A673 (cell line): ENCODE data around the gene MON2. TPM values are rescaled to one million over a fixed set of nuclear protein-coding genes. Genes with fewer than 3 reads are reported as not detected.

Experiments used
- BruUV-seq: library from RNA; stranded (reverse); fragments of 400-500 nt; replicated peaks from 2 replicates; lab custom pipeline; 2021; lab: Mats Ljungman, UMichigan
- CTCF ChIA-PET: fragments of 300-600 bp; sonication (Branson Sonifier 250); formaldehyde crosslinking; loops from one replicate; lab custom pipeline; 2022; ENCODE audit warnings: antibody characterized with exemption; lab: Charles Lee
- POLR2A ChIA-PET: fragments of 300-600 bp; sonication (Branson Sonifier 250); formaldehyde crosslinking; loops from one replicate; lab custom pipeline; 2022; ENCODE audit warnings: antibody characterized with exemption; ENCODE audit not compliant: low non-redundant PET; lab: Charles Lee
- DNase-seq: peaks from one replicate; pipeline ENCODE4 v3.0.0-alpha.2; 2015; ENCODE audit warnings: low spot score
- H3K27ac ChIP-seq: fragments of 200-600 bp; sonication (generic); 2 replicates; pipeline ENCODE4 v1.5.1; 2016; ENCODE audit warnings: mixed run types, low read depth, mild to moderate bottlenecking, mixed read lengths, antibody characterized with exemption, low read length; ENCODE audit not compliant: poor library complexity, severe bottlenecking
- H3K27me3 ChIP-seq: fragments of 200-600 bp; sonication (generic); replicated peaks from 2 replicates; pipeline ENCODE4 v1.6.1; 2017; ENCODE audit warnings: mixed run types, low read depth, mild to moderate bottlenecking, mixed read lengths, antibody characterized with exemption, low read length; ENCODE audit not compliant: insufficient read depth, poor library complexity
- H3K36me3 ChIP-seq: fragments of 200-600 bp; sonication (generic); 2 replicates; pipeline ENCODE4 v1.6.1; 2016; ENCODE audit warnings: mixed run types, mild to moderate bottlenecking, mixed read lengths, antibody characterized with exemption, low read length; ENCODE audit not compliant: insufficient read depth, poor library complexity, severe bottlenecking
- H3K4me1 ChIP-seq: fragments of 200-600 bp; sonication (generic); 2 replicates; pipeline ENCODE4 v1.6.1; 2017; ENCODE audit warnings: mixed run types, mild to moderate bottlenecking, mixed read lengths, antibody characterized with exemption, low read length; ENCODE audit not compliant: insufficient read depth, poor library complexity, severe bottlenecking
- H3K4me3 ChIP-seq: fragments of 200-600 bp; sonication (generic); 2 replicates; pipeline ENCODE4 v1.5.1; 2016; ENCODE audit warnings: low read depth, mixed run types, mild to moderate bottlenecking, mixed read lengths, low read length; ENCODE audit not compliant: poor library complexity, severe bottlenecking
- H3K9me3 ChIP-seq: fragments of 200-600 bp; sonication (generic); 2 replicates; pipeline ENCODE4 v1.6.1; 2016; ENCODE audit warnings: mixed run types, low read depth, mild to moderate bottlenecking, mixed read lengths, antibody characterized with exemption, low read length; ENCODE audit not compliant: poor library complexity, severe bottlenecking
- CTCF ChIP-seq: fragments of 300-800, 200-600 bp; sonication (generic); conservative IDR thresholded peaks from 2 replicates; pipeline ENCODE4 v1.5.1; 2017; ENCODE audit warnings: low read depth, mild to moderate bottlenecking, antibody characterized with exemption, low read length, moderate library complexity, mixed read lengths
- EZH2 ChIP-seq: fragments of 200-600 bp; sonication (generic); IDR thresholded peaks from 2 replicates; pipeline ENCODE4 v1.6.1; 2017; ENCODE audit warnings: borderline replicate concordance, low read depth, mild to moderate bottlenecking, mixed read lengths, antibody characterized with exemption, low read length; ENCODE audit not compliant: poor library complexity, severe bottlenecking
- intact Hi-C: fragments of 100-400 bp; cut with micrococcal nuclease; formaldehyde crosslinking; loops from one replicate; pipeline ENCODE4 v1.10.0; 2022; ENCODE audit not compliant: unreplicated experiment
- total RNA-seq: library from RNA; stranded (reverse); gene quantifications from 2 replicates; pipeline ENCODE4 v1.2.3, GENCODE V29; 2021

MON2 gene
- total RNA-seq, 1 experiment from 2014 or later, result 36.0 TPM

DNA sequence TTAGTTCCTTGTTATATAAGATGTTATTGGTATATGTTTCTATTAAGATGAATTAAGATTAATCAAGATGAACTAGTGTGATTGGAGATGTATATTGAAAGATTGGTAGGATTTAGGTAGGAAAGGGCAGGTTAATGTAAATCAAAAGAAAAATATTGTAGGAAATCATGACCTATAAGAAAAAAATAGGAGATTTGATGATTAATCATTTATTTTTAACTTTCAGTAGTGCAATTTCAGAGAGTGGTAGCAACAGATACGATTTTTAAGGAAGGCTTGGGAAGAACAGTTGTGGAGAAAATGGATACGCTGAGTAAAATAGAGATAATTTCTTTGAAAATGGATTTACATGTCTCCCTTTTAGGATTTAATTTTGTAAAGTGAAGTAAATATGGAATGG is 73.7 kb downstream of the MON2 start:
- Histone ChIP-seq H3K36me3 (peaks cover 33% of the 10 kb centered on the region), H3K27me3 (no peaks in the 10 kb centered on the region), H3K9me3 (no peaks in the 10 kb centered on the region), H3K4me1 (no peaks in the 10 kb centered on the region), H3K4me3 (no peak overlapping the region), H3K27ac (no peak overlapping the region)
- CTCF ChIA-PET, result no interaction called here
- BruUV-seq, result no TSS peak
- POLR2A ChIA-PET, result no interaction called here
- TF ChIP-seq EZH2, result no peak
- TF ChIP-seq CTCF, result no peak
- intact Hi-C loops, result no loop called here
- DNase-seq, result no peak

GRCh38 chr12:62542814-62543213 is 76.2 kb downstream of the MON2 start:
- peaks cover 25% of the 10 kb centered on the region for H3K36me3 ChIP-seq
- POLR2A ChIA-PET, result no interaction called here
- no peaks in the 10 kb centered on the region for H3K9me3 ChIP-seq
- H3K27ac ChIP-seq, result no peak overlapping the region
- intact Hi-C loops, result no loop called here
- H3K27me3 ChIP-seq, result no peaks in the 10 kb centered on the region
- CTCF ChIA-PET, result no interaction called here
- H3K4me3 ChIP-seq, result no peak overlapping the region
- no peak for TF ChIP-seq EZH2
- TF ChIP-seq CTCF, result no peak
- BruUV-seq, result no TSS peak
- DNase-seq, result no peak
- H3K4me1 ChIP-seq, result no peaks in the 10 kb centered on the region

- CTCF ChIA-PET, result no interaction called here
- Histone ChIP-seq H3K36me3 (peaks cover 20% of the 10 kb centered on the region), H3K4me3 (no peak overlapping the region), H3K9me3 (no peaks in the 10 kb centered on the region), H3K27me3 (no peaks in the 10 kb centered on the region), H3K27ac (no peak overlapping the region), H3K4me1 (no peaks in the 10 kb centered on the region)
- POLR2A ChIA-PET, result no interaction called here
- no peak for DNase-seq
- BruUV-seq, result no TSS peak
- intact Hi-C loops, result no loop called here
- TF ChIP-seq CTCF (no peak), EZH2 (no peak)
Observed at GRCh38 chr12:62543324-62543723, 76.7 kb downstream of the MON2 start.
